IPS DF 4.7 (cell line): ENCODE results near the gene CCDC69.

Source experiments
- DNase-seq: peaks from one replicate; pipeline ENCODE4 v3.0.0-alpha.2; 2013; ENCODE audit warnings: low spot score; ENCODE audit errors: extremely low read depth

The CCDC69 gene

DNA sequence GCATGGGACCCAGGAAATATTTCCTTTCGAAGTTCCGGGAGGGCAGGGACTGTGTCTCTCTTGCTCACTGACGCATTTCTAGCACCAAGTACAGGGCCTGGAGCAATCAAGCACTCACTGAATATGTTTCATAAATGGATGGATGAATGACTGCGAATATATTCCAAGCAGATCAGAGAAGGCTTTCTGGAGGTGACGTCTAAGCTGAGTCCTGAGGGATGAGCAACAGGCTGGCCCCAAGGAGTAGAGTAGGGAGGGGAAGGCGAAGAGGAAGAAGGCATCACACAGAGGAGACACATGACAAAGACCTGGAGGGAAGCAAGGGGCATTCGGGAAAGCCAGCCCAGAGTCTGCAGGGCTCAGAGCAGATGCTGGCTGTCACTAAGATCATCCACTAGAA is 80.2 kb downstream of the CCDC69 start:
- DNase-seq: no peak

DNA sequence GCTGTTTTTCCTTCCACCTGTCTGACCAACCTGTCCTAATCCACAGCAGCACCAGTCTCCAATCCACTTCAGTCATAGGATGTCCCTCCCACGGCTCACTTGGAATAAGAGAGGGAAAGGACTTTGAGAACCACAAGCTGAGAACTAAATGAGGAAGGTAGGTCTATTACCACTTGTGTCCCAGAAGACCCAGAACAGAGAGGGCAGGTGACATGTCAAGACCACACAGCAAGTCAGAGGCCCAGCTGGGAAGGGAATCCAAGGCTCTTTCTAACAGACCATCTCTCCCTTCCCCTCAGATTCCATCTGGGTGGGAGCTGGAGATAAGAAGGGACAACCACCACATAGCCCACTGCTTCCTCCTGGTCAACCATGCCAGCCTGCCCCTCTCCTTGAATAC is 81.0 kb downstream of the CCDC69 start:
- no peak for DNase-seq

GRCh38 chr5:151141535-151141934 is 82.4 kb downstream of the CCDC69 start:
- DNase-seq: no peak

GRCh38 chr5:151140686-151141459 is 83.0 kb downstream of the CCDC69 start:
- DNase-seq: no peak

- DNase-seq: no peak
Measured at GRCh38 chr5:151139646-151140045, 84.2 kb downstream of the CCDC69 start.

GRCh38 chr5:151139015-151139414 is 84.9 kb downstream of the CCDC69 start:
- DNase-seq: no peak

GRCh38 chr5:151138114-151138513 is 85.8 kb downstream of the CCDC69 start:
- no peak for DNase-seq

GRCh38 chr5:151137067-151137825 is 86.6 kb downstream of the CCDC69 start:
- no peak for DNase-seq

GRCh38 chr5:151134228-151134627 is 89.7 kb downstream of the CCDC69 start:
- no peak for DNase-seq

- DNase-seq: no peak
Measured at GRCh38 chr5:151132963-151133362, 90.9 kb downstream of the CCDC69 start.
